ENCODE data around the gene TIMM22.
"Not testable (repeated sequence)": the region's sequence is repeated elsewhere in the genome, so short reads cannot be mapped to it uniquely, and the experiment has no call there.

Gene TIMM22

GRCh38 chr17:988561-988960, 8.4 kb upstream of the TIMM22 start:
- H3K4me3 ChIP-seq (ENCODE audit: low read length), result no peak overlapping the region
- TF ChIP-seq CTCF (conservative IDR thresholded peaks at IDR 0.05; ENCODE audit: low read depth, low read length), result no peak
- DNase-seq (ENCODE audit: low read depth), result no peak

GRCh38 chr17:992933-993332, 4.0 kb upstream of the TIMM22 start:
- H3K4me3 ChIP-seq (ENCODE audit: low read length), result no peak overlapping the region
- TF ChIP-seq CTCF (conservative IDR thresholded peaks at IDR 0.05; ENCODE audit: low read depth, low read length), result no peak
- DNase-seq (ENCODE audit: low read depth), result no peak

GRCh38 chr17:995324-995723, 1.6 kb upstream of the TIMM22 start:
- DNase-seq (ENCODE audit: low read depth), result not testable (repeated sequence)

GRCh38 chr17:998111-998510, 1.2 kb downstream of the TIMM22 start:
- H3K4me3 ChIP-seq (ENCODE audit: low read length), result peak overlapping the region; percentile 83
- TF ChIP-seq CTCF (conservative IDR thresholded peaks at IDR 0.05; ENCODE audit: low read depth, low read length), result no peak
- no peak for DNase-seq (ENCODE audit: low read depth)

More at GRCh38 chr17:995324-995723, 1.6 kb upstream of the TIMM22 start:
- H3K4me3 ChIP-seq (ENCODE audit: low read length), result not testable (repeated sequence)

GRCh38 chr17:1000597-1001461, 3.9 kb downstream of the TIMM22 start:
- no peak for TF ChIP-seq CTCF (conservative IDR thresholded peaks at IDR 0.05; ENCODE audit: low read depth, low read length)
- H3K4me3 ChIP-seq (ENCODE audit: low read length), result no peak overlapping the region
- DNase-seq (ENCODE audit: low read depth), result no peak

GRCh38 chr17:1001640-1002411, 4.9 kb downstream of the TIMM22 start:
- H3K4me3 ChIP-seq (ENCODE audit: low read length), result no peak overlapping the region
- TF ChIP-seq CTCF (conservative IDR thresholded peaks at IDR 0.05; ENCODE audit: low read depth, low read length), result no peak
- DNase-seq (ENCODE audit: low read depth), result no peak

GRCh38 chr17:1002412-1002753, 5.5 kb downstream of the TIMM22 start:
- no peak overlapping the region for H3K4me3 ChIP-seq (ENCODE audit: low read length)
- TF ChIP-seq CTCF (conservative IDR thresholded peaks at IDR 0.05; ENCODE audit: low read depth, low read length), result no peak
- no peak for DNase-seq (ENCODE audit: low read depth)
